GM21423 (cell line): Measurements from ENCODE around the gene CCDC57.

Experiments used
- ATAC-seq: cut with Tn5 transposase; IDR thresholded peaks from one replicate; pipeline ENCODE4 v1.9.1; 2021; ENCODE audit warnings: mild to moderate bottlenecking, moderate library complexity; ENCODE audit not compliant: unreplicated experiment

Gene CCDC57

DNA sequence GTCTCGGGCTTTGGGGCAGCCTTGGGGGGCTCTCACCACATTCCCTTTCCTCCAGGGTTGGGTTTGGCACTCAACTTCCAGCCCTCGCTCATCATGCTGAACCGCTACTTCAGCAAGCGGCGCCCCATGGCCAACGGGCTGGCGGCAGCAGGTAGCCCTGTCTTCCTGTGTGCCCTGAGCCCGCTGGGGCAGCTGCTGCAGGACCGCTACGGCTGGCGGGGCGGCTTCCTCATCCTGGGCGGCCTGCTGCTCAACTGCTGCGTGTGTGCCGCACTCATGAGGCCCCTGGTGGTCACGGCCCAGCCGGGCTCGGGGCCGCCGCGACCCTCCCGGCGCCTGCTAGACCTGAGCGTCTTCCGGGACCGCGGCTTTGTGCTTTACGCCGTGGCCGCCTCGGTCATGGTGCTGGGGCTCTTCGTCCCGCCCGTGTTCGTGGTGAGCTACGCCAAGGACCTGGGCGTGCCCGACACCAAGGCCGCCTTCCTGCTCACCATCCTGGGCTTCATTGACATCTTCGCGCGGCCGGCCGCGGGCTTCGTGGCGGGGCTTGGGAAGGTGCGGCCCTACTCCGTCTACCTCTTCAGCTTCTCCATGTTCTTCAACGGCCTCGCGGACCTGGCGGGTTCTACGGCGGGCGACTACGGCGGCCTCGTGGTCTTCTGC is 24.6 kb upstream of the CCDC57 start:
- ATAC-seq: no peak

DNA sequence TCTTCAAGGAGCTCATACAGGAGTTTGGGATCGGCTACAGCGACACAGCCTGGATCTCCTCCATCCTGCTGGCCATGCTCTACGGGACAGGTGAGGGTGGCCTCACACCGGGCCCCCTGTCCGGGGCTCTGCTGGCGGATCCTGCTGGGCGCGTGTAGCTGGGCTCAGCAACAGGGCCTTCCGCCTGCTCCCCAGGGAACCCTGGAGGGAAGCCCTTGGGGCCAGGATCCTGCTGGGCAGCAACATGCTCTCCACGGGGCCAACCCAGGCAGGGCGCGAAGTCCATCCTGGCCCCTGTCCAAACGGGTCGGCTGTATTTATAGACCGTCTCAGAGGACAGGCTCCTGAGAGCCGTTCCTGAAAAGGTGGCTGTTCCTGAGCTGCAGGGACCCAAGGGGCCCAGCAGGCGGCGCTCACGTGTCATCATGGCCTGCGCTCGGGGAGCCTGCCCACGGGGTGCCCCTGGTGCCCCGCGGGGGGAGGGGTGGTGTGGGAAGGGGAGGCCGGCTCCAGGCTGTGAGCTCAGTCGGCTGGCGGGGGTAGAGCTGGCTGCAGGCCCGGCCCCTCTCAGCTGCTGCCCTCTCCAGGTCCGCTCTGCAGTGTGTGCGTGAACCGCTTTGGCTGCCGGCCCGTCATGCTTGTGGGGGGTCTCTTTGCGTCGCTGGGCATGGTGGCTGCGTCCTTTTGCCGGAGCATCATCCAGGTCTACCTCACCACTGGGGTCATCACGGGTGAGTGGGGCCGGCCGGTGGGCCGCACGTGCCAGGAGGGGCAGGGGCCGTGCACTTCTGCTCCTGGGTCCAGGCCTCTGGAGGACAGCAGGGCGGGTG is 23.7 kb upstream of the CCDC57 start:
- ATAC-seq: no peak

DNA sequence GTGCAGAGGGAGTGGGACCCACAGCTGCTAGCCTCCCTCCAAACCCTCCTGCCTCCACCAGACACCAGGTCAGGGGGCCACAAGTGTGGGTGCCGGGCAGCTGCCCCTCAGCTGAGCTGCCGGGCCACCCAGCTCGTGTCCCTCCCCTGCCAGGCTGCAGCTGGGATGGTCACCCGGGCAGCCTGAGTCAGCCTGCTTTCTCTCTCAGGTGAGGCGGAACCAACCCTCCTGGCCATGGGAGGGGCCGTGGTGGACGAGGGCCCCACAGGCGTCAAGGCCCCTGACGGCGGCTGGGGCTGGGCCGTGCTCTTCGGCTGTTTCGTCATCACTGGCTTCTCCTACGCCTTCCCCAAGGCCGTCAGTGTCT is 23.1 kb upstream of the CCDC57 start:
- no peak for ATAC-seq

DNA sequence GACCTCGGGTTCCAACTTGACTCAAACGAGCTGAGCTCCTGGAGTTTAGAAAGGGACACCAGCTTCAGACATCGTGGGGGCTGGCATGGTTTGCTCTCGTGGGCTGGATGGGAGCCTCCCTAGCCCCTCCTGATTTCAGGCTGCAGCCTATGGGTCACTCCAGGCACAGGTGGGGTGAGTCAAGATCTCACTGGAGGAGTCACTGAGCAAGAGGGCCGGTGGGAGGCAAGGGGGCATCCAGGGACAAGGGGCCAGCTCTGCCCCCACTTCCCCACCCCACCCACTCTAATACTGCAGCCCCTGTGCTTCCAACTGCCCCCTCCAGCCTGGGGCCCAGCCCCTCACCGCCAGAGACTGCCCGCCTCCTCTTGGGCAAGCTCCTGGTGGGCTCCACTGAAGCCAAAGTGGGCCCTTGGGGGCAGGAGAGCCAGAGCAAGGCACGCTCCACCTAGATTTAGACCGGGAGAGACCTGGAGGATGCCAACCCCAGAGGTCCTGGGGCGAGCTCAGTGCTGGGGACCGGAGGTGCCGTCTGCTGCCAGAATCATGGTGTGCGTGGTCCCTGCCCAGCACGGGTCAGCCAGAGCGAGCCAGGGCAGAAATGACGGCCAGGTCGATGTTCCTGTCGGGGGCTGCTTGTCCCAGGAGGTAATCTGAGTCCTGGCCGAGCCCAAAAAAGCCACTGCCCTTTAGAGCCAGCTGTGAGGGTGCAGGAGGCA is 22.6 kb upstream of the CCDC57 start:
- ATAC-seq: no peak

DNA sequence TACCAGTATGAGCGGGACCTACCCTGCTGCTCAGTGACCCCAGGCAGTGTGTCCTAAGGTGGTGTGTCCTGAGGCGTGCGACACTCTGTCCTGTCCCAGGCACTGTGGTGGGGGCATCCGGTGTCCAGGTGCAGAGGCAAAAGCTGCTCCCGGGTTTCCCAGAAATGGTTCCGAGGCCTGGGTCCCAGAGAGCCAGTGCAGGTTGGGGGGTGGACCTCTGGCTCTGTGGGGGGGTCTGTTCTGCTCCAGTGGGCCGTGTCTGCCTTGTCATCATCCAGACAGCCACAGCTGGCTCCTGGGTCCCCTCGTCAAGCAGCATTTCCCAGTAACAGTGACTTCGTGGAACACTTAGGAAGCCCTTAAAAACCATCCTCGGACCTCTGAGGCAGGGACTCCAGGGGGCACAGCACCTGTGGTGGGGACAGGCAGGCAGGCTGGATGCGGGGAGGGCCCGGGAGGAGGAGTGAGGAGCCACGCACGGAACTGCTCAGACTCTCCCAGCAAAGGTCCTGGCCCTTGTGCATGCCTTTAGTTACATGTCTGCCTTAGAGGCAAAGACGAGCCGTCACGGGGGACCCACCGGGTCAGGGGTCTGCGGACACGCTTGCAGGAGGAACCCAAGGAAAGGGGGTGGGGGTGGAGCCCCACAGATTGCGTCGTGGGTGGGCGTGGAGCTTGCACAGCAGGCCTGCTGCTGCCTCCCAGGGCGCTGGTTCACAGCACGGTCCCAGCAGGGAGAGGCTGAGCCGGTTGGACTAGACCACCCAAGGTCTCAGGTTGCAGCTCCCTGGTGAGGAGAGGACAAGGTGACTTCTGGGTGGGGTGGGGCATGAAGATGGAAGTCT is 21.8 kb upstream of the CCDC57 start:
- ATAC-seq: no peak

DNA sequence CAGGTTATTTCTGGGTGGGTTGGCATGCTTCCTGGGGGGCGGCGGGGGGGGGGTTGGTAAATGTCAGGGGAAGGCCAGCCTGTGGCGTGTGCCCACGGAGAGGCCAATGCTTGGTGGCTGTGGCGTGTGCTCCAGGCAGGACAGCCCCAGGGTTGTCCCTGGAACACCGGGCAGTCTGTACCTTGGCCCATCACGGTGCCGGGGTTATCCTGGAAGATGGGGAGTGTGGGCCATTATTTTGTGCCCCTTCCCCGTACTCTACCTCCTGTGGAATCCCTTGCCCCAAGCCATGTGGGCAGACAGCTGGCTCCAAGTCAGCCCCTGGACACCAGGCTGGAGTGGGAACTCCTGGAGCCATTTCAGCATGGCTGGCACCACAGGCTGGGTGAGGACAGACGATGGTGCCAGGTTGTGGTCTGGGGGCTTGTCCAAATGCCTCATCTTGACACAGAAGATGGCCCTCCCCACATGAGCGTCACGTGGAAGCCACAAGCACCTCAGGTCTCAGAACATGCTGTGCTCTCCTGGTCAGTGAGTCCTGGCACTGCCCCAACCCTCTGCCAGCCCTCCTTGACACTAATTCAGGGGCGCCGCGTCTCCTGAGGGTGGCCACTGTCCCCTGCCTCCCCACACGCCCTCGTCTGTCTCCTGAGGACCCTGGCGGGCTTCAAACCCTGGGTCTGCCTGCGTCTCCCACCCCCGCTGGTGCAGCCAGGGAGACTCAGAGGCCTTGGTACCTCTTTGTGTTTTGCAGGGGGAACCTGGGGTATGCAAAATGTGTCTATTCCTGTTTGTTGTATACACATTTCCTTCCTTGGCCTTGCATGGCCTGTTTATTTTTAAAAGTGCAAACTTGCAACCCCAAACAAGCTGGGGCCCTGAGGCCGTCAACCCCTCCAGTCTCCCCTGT is 20.5 kb upstream of the CCDC57 start:
- no peak for ATAC-seq

DNA sequence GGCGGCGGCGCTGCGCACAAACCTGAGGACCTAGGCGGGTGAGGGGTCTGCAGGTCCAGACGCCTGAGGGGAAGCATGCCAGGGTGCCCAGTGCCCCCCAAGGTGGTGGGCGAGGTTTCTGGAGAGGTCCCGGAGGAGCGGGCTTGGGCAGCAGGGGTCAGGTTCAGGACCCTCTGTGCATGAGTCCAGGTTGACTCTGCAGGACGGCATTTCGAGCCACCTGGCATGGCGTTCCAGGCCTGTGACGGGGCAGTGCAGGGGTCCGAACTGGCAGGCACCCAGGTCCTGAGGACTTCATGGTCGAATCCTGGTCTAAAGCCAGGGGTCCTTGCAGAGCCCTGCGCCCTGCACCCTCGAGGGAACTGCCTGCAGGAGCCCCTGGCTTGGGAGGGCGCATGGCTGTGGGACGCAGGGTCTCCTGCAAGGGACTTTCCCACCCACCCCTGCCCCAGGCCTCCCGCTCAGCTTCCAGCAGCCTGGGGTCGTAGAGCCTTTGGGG is 19.7 kb upstream of the CCDC57 start:
- ATAC-seq: no peak

DNA sequence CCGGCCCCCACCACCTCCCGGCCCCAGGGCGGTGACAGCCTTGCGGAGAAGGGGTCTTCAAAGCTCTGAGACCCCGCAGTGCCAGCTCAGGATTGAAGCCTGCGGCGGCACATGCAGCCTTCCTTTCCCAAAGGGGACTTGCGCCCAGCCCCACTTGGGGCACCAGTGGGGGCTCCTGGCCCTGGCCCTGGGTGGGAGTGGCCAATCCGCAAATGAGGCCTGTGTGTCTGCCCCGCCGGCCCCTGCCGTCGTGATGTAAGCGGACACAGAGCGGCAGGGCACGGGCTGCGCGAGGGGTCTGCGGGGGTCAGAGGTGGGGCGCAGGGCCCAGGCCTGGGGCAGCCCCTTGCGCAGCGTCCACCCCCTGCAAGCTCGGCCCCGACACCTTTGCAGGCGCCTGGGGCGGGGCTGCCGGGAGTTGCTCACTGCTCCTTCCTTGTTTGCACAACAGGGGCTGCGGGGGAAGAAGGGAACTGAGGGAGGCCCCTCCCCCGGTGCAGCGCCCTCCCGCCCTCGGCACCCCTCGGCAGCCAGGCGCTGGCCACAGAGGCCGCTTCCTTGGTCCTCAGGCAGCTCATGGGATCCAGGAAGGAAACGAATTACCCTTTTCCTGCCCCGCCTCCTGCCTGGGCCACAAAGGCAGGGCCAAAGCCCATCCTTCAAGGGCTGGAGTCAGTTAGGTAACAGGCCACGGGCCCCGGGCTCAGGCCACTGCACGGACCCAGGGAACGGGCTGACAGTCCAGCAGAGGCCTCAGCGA is 19.1 kb upstream of the CCDC57 start:
- ATAC-seq: no peak

DNA sequence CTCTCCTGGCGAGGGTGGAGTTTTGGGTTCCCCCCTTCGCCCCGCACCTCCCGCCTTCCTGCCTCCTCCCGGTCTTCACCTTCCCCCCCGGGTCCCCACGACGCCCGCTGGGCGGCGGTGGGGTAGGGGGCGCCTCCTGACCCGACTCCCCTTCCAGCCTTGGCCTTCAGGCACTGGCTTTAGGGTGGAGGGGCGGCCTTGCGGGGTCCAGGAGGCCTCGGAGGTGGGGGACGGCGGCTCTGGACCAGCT is 18.6 kb upstream of the CCDC57 start:
- no peak for ATAC-seq

DNA sequence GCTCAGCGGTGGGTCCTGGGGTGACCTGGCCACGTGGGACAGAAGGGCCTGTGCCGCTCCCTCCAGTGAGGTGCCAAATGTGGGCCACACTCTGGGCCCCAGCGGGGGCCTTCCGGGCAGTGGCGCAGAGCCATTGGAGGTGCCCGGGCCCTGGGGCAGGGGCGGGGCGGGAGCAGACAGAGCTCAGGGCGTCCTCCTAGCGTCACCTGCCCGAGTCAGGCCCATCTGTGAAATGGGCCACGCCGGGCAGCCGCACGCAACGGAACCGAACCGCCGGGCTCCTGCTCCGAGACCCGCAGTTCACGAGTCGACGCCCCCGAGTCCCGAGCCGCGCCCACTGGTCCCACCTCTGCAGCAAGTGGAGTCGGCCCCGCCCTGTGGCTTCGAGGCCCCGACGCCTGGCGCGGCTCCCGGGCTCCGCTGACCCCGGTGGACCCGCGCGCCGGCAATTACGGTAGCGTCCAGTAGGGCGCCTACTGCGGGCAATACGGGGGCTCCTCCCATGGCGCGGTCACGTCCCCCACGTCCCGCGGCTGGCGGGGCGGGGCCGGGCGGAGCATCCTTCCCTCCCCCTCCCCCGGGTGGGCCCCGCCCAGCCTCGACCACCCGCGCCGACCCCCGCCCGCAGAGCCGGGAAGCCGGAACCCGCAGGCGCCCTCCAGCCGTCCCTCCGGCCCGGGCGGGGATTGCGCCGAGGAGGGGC is 18.1 kb upstream of the CCDC57 start:
- peak; percentile 37 for ATAC-seq

DNA sequence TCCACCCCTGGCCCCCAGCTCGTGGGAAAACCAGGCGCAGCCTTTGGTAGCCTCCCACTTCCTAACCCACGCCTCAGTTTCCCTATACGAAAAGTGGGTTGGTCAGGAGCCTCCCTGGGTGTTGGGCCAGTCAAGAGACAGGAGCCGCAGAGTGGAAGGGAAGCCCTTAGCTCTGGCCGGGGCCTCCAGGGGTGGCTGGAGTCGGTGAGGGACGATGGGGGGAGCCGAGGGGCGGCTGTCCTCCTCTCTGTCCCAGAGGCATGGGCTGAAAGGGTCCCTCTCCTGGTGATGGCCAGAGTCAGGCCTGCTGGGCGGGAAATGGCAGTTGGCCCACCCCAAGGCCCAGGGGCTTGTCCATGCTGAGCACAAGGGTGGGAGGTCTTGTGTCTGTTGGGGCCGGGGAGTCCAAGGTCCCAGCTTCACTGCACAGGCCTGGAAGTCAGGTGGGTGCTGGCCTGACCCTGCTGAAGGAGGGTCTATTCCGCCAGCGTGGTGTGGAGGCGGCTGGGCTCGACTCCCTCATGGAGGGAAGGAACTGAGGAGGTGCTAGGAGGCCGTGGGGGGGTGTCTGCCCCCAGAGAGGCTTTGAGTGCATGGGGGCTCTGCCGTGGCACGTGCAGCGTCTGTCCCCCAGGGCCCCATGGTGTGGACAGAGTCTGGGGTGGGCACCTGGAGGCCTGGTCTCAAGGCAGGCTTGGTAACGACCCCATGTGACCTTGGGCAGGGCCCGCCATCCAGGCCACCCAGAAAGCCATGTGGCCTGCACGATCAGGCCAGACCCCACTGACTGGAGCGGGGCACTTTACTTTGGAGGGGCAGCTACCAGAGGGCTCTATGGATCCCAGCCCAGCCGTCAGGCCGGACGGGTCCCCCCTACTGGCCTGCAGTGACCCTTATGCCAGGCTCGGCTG is 17.3 kb upstream of the CCDC57 start:
- ATAC-seq: no peak

DNA sequence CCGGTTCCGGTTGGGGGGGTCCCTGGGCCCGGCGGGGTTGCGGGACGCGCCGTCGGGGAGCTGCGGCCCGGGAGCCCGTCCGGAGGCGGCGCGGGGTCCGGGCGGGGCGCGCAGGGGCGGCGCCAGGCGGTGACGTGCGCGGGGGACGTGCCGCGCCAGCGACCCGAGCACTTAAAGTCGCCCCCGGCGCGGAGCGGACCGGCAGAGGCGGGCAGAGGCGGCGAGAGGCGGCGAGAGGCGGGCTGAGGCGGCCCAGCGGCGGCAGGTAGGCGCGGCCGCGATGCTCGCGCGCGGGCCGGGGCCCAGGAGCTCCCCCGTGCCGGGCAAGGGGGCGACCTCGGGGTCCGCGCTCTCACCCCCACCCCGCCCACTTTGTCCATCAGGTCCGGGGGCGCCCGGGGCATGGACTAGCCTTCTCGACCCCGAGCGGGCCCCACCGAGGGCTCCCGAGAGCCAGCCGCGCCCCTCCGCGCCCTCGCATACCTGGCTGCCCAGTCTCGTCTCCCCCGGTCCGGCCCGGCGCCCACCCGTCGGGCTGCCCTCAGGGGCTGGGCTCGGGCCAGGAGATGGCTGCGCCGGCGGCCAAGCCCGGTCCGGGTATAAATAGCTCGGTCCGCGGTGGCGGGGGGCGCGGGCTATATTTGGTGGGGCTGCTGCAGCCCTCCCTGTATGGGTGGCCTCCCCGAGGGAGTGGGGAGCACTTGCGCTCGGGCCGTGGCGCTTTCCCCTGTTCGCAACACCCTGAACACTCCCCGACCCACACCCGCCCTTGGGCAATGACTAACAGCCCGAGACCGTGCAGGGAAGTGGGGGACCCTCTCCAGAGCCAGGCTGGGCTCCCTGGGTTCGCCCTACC is 16.4 kb upstream of the CCDC57 start, which contains the start of gene SLC16A3:
Gene SLC16A3 (plus strand): TSS at position 201 of the 856 bp plus-strand sequence. CDS start 6,967 bp downstream, outside the sequence.
- ATAC-seq: peak; percentile 44

DNA sequence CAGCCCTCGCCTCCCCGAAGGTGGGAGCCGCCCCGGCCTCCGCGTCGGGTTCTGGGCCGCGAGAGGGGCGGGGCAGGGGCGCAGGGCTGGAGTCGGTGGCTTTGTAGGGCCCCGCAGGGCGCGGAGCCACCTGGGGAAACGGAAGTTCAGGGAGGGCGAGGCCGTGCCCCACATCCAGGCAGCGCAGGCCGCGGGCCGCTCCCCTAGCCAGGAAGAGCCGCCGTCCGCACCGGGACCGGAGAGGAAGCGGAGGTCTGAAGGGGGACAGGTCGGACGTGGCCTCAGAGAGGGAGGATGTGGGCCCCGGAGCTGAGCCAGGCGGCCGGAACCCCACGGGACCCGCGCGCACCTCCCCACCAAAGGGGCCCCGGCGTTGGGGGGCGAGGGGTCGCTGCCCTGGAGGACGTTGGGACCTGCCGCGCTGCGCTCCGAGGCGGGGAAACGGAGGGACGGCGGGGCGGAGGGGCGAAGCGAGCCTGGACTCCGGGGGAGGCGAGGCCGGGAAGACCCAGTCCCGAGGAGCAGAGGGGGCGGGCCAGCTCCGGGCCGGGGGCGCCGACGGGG is 15.7 kb upstream of the CCDC57 start:
- peak; percentile 29 for ATAC-seq

DNA sequence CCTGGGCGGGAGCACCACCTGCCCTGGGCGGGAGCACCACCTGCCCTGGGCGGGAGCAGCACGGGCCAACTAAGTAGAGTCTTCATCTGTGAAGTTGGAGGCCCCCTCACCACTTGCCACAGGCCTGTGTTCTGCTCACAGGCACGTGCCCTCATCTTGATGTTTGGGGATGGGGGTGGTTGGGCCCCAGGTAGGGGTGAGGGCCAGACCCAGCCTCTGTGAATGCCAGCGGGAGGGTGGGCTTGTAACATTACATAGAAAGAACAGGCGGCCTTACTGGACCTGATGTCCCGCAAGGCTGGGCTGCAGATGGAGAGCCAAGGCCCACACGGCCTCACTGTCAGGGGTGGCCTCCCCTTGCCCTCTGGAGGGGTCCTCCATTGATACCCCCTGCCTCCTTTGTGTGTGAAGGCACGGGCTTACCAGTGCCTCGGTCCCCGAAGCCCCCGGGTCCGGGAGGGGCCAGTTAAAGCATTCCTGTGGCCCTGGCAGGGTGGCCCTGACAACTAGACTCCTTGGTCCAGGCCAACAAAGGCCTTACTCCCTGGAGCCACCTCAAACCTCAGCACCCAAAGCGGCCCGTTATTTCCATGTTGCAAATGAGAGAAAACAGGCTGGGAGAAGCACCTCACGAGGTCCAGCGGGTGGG is 15.1 kb upstream of the CCDC57 start:
- no peak for ATAC-seq

DNA sequence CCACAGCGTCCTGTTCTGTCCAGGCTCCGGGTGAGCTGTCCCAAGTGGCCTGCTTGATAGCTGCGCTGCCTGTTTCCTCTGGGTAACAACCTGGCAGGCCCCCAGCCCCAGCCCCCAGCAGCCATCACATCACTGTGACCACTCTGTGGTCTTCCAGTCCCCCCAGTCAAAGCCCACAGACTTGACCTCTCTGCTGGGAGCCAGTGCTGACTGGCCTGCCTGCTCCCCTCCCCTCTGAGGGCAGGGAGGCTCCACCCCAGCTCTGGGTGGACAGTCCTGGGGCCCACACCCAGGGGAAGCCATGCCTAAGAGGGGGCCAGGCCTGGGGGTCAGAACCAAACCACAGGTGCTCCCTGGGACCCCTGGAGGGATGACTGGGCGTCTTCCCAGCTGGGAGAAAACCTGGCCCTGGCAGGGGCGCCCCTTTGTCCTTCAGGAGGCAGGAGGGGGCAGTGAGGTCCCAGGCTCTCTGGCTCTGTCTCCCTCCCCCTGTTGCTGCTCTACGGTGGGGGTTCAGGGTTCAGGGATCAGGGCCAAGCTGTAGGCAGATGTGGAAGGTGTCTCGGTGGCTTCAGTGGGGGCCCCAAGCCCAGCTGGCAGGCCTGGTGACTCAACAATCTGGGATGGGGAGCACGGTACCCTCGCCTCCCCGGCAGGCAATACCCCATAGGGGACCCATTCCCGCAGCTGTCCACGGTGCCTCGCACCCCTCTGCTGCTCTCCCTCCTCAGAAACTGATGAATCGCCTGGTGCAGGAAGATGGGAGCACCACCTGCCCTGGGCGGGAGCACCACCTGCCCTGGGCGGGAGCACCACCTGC is 14.4 kb upstream of the CCDC57 start:
- no peak for ATAC-seq
